SK-N-MC (cell line): ENCODE measurements around the gene CCDC141.
"Not testable (repeated sequence)": the region's sequence is repeated elsewhere in the genome, so short reads cannot be mapped to it uniquely, and the experiment has no call there.

Experiments used
- DNase-seq: peaks from one replicate; pipeline ENCODE4 v3.0.0-alpha.2; 2011; ENCODE audit warnings: low read depth, low spot score
- H3K27ac ChIP-seq: fragments of 200-600 bp; sonication (generic); 2 replicates; pipeline ENCODE4 v1.5.1; 2016; ENCODE audit warnings: mixed run types
- H3K36me3 ChIP-seq: fragments of 200-600 bp; sonication (generic); 2 replicates; pipeline ENCODE4 v1.6.1; 2017; ENCODE audit warnings: antibody characterized with exemption, low read length, mixed read lengths; ENCODE audit not compliant: insufficient read depth
- H3K4me3 ChIP-seq: fragments of 200-600 bp; sonication (generic); 2 replicates; pipeline ENCODE4 v1.5.1; 2016
- H3K9ac ChIP-seq: fragments of 200-600 bp; sonication (generic); 2 replicates; pipeline ENCODE4 v1.8.0; 2017; ENCODE audit warnings: mixed run types, mixed read lengths; ENCODE audit not compliant: insufficient read length
- H3K9me3 ChIP-seq: fragments of 200-600 bp; sonication (generic); 2 replicates; pipeline ENCODE4 v1.6.1; 2017; ENCODE audit warnings: low read depth, mild to moderate bottlenecking, antibody characterized with exemption, low read length, moderate library complexity, mixed read lengths
- EZH2 ChIP-seq: fragments of 200-600 bp; sonication (generic); IDR thresholded peaks from one replicate; pipeline ENCODE4 v1.6.1; 2017; ENCODE audit warnings: antibody characterized with exemption
- FOXP2 ChIP-seq: optimal IDR thresholded peaks from 2 replicates; pipeline ENCODE3; 2011; ENCODE audit warnings: mild to moderate bottlenecking, moderate library complexity; ENCODE audit not compliant: insufficient read depth; ENCODE audit errors: extremely low read length, control extremely low read depth
- POLR2AphosphoS5 ChIP-seq: IDR thresholded peaks from 2 replicates; pipeline ENCODE4 v1.6.1; 2012; ENCODE audit warnings: mild to moderate bottlenecking, low read depth, low read length, borderline replicate concordance

The CCDC141 gene

GRCh38 chr2:179049546-179050311 lies at the start of gene CCDC141:
Gene CCDC141 (minus strand): TSS chr2:179050137. CDS start chr2:179049941, 196 bp downstream.
- no peak for DNase-seq
- Histone ChIP-seq H3K4me3 (no peak within 1 kb of the TSS), H3K9ac (no peak within 1 kb of the TSS), H3K9me3 (no peaks in the 10 kb centered on the region), H3K36me3 (no peaks in the 10 kb centered on the region), H3K27ac (no peak within 1 kb of the TSS)
- TF ChIP-seq EZH2 (no peak), POLR2AphosphoS5 (no peak), FOXP2 (no peak)

GRCh38 chr2:179098080-179098689 lies 48.2 kb upstream of the CCDC141 start:
- H3K9ac ChIP-seq: no peak overlapping the region
- TF ChIP-seq FOXP2 (no peak), POLR2AphosphoS5 (no peak), EZH2 (no peak)
- no peak overlapping the region for H3K4me3 ChIP-seq
- no peak for DNase-seq
- 0 out of 2 replicates have a peak, but pooled peaks cover under 1% of the 10 kb centered on the region for H3K36me3 ChIP-seq
- no peak overlapping the region for H3K27ac ChIP-seq
- no peaks in the 10 kb centered on the region for H3K9me3 ChIP-seq

- TF ChIP-seq FOXP2: no peak
- no peak for TF ChIP-seq POLR2AphosphoS5
- no peak for TF ChIP-seq EZH2
- Histone ChIP-seq H3K4me3 (no peak overlapping the region), H3K9ac (no peak overlapping the region), H3K9me3 (no peaks in the 10 kb centered on the region), H3K36me3 (no peaks in the 10 kb centered on the region), H3K27ac (no peak overlapping the region)
- DNase-seq: no peak
Measured at GRCh38 chr2:179097131-179097530, 47.2 kb upstream of the CCDC141 start.

- H3K27ac ChIP-seq: no peak overlapping the region
- H3K9me3 ChIP-seq: no peaks in the 10 kb centered on the region
- DNase-seq: no peak
- no peaks in the 10 kb centered on the region for H3K36me3 ChIP-seq
- H3K9ac ChIP-seq: no peak overlapping the region
- no peak overlapping the region for H3K4me3 ChIP-seq
- TF ChIP-seq FOXP2: no peak
- TF ChIP-seq POLR2AphosphoS5: no peak
- TF ChIP-seq EZH2: no peak
Measured at GRCh38 chr2:179096090-179096489, 46.2 kb upstream of the CCDC141 start.

GRCh38 chr2:179092912-179093311 lies 43.0 kb upstream of the CCDC141 start:
- DNase-seq, H3K9ac ChIP-seq, H3K9me3 ChIP-seq, H3K27ac ChIP-seq, H3K36me3 ChIP-seq, H3K4me3 ChIP-seq: not testable (repeated sequence)

- TF ChIP-seq FOXP2 (no peak), EZH2 (no peak), POLR2AphosphoS5 (no peak)
- no peak overlapping the region for H3K9ac ChIP-seq
- DNase-seq: no peak
Measured at GRCh38 chr2:179082697-179083096, 32.8 kb upstream of the CCDC141 start.

GRCh38 chr2:179081954-179082353 lies 32.0 kb upstream of the CCDC141 start:
- Histone ChIP-seq H3K9ac (no peak overlapping the region), H3K36me3 (no peaks in the 10 kb centered on the region), H3K4me3 (no peak overlapping the region), H3K27ac (no peak overlapping the region), H3K9me3 (no peaks in the 10 kb centered on the region)
- no peak for DNase-seq
- TF ChIP-seq EZH2 (no peak), POLR2AphosphoS5 (no peak), FOXP2 (no peak)

More at GRCh38 chr2:179082697-179083096, 32.8 kb upstream of the CCDC141 start:
- H3K27ac ChIP-seq: no peak overlapping the region
- no peaks in the 10 kb centered on the region for H3K9me3 ChIP-seq
- no peaks in the 10 kb centered on the region for H3K36me3 ChIP-seq
- H3K4me3 ChIP-seq: no peak overlapping the region

- no peak for TF ChIP-seq EZH2
- no peak for TF ChIP-seq FOXP2
- TF ChIP-seq POLR2AphosphoS5: no peak
- Histone ChIP-seq H3K4me3 (no peak overlapping the region), H3K9me3 (no peaks in the 10 kb centered on the region), H3K27ac (no peak overlapping the region), H3K36me3 (no peaks in the 10 kb centered on the region), H3K9ac (no peak overlapping the region)
- no peak for DNase-seq
Measured at GRCh38 chr2:179072527-179072926, 22.6 kb upstream of the CCDC141 start.

- Histone ChIP-seq H3K9ac (no peak overlapping the region), H3K9me3 (no peaks in the 10 kb centered on the region), H3K4me3 (no peak overlapping the region), H3K27ac (no peak overlapping the region), H3K36me3 (no peaks in the 10 kb centered on the region)
- no peak for TF ChIP-seq POLR2AphosphoS5
- TF ChIP-seq FOXP2: no peak
- DNase-seq: no peak
Measured at GRCh38 chr2:179071810-179072355, 21.9 kb upstream of the CCDC141 start.
